HepG2 (cell line): ENCODE measurements around the gene C10orf143. TPM values are rescaled to one million over a fixed set of nuclear protein-coding genes. Genes with fewer than 3 reads are reported as not detected.

Experiments
- BRD4 ChIP-seq: sonication (generic); formaldehyde crosslinking; IDR thresholded peaks from 2 replicates; pipeline ENCODE4 v1.4.0; 2020; ENCODE audit warnings: missing genetic modification reagents
- CHD2 ChIP-seq: IDR thresholded peaks from 2 replicates; pipeline ENCODE4 v1.6.1; 2011; ENCODE audit warnings: low read depth, low read length, improper control_type of control experiment
- HMGA1 ChIP-seq: sonication (generic); formaldehyde crosslinking; conservative IDR thresholded peaks from 2 replicates; pipeline ENCODE4 v1.4.0; 2020; ENCODE audit warnings: missing genetic modification reagents
- HMGXB4 ChIP-seq, 2 experiments: sonication (generic) in 1 of 2; formaldehyde crosslinking in 1 of 2; IDR thresholded peaks; 2 replicates each; pipeline versions ENCODE4 v1.4.0 to v1.6.1; 2018 to 2020; ENCODE audit warnings: missing genetic modification reagents in 2 of 2, borderline replicate concordance in 1 of 2, low read depth in 1 of 2, mild to moderate bottlenecking in 1 of 2, missing biosample characterization in 1 of 2
- MED1 ChIP-seq: sonication (generic); formaldehyde crosslinking; IDR thresholded peaks from 2 replicates; pipeline ENCODE4 v1.4.0; 2020; ENCODE audit warnings: missing genetic modification reagents
- MLXIP ChIP-seq: sonication (generic); formaldehyde crosslinking; IDR thresholded peaks from 2 replicates; pipeline ENCODE4 v1.9.0; 2021; ENCODE audit warnings: missing genetic modification reagents, borderline replicate concordance
- MYNN ChIP-seq: sonication (generic); formaldehyde crosslinking; IDR thresholded peaks from 2 replicates; pipeline ENCODE4 v1.4.0; 2020; ENCODE audit warnings: mild to moderate bottlenecking, low read depth, missing genetic modification reagents
- NFE2L1 ChIP-seq: sonication (generic); formaldehyde crosslinking; IDR thresholded peaks from 2 replicates; pipeline ENCODE4 v1.4.0; 2020; ENCODE audit warnings: missing genetic modification reagents, mild to moderate bottlenecking, borderline replicate concordance
- SAFB2 ChIP-seq: sonication (generic); formaldehyde crosslinking; IDR thresholded peaks from 2 replicates; pipeline ENCODE4 v1.5.1; 2020; ENCODE audit warnings: missing genetic modification reagents, low read depth, mild to moderate bottlenecking, borderline replicate concordance
- SNAI1 ChIP-seq: sonication (generic); formaldehyde crosslinking; IDR thresholded peaks from 2 replicates; pipeline ENCODE4 v1.5.0; 2020; ENCODE audit warnings: mild to moderate bottlenecking, missing genetic modification reagents, borderline replicate concordance
- XRCC5 ChIP-seq: fragments of 200-400 bp; formaldehyde crosslinking; optimal IDR thresholded peaks from 2 replicates; pipeline ENCODE3; 2017; ENCODE audit warnings: mild to moderate bottlenecking, low read length
- ZEB1 ChIP-seq: IDR thresholded peaks from 2 replicates; pipeline ENCODE4 v1.6.1; 2012; ENCODE audit warnings: mild to moderate bottlenecking, low read depth, inconsistent platforms; ENCODE audit not compliant: insufficient replicate concordance
- ZMAT3 ChIP-seq: sonication (generic); formaldehyde crosslinking; conservative IDR thresholded peaks from 2 replicates; pipeline ENCODE4 v1.7.0; 2021; ENCODE audit warnings: missing genetic modification reagents
- ZNF143 ChIP-seq: sonication (generic); formaldehyde crosslinking; IDR thresholded peaks from 2 replicates; pipeline ENCODE4 v1.4.0; 2020; ENCODE audit warnings: missing genetic modification reagents
- ZNF30 ChIP-seq: sonication (generic); formaldehyde crosslinking; IDR thresholded peaks from 2 replicates; pipeline ENCODE4 v1.5.0; 2020; ENCODE audit warnings: mild to moderate bottlenecking, missing genetic modification reagents
- ZNF329 ChIP-seq: sonication (generic); formaldehyde crosslinking; IDR thresholded peaks from 2 replicates; pipeline ENCODE4 v1.9.0; 2021; ENCODE audit warnings: low read depth, mild to moderate bottlenecking, missing genetic modification reagents
- ZNF562 ChIP-seq: sonication (generic); formaldehyde crosslinking; IDR thresholded peaks from 2 replicates; pipeline ENCODE4 v1.8.0; 2022; ENCODE audit warnings: missing genetic modification reagents, borderline replicate concordance
- ZNF577 ChIP-seq: sonication (generic); formaldehyde crosslinking; IDR thresholded peaks from 2 replicates; pipeline ENCODE4 v1.4.0; 2020; ENCODE audit warnings: mild to moderate bottlenecking, low read depth, missing genetic modification reagents, borderline replicate concordance
- ZNF800 ChIP-seq: sonication (generic); formaldehyde crosslinking; IDR thresholded peaks from 2 replicates; pipeline ENCODE4 v1.4.0; 2020; ENCODE audit warnings: missing genetic modification reagents
- ZUFSP ChIP-seq: sonication (generic); formaldehyde crosslinking; IDR thresholded peaks from 2 replicates; pipeline ENCODE4 v1.9.0; 2021; ENCODE audit warnings: missing genetic modification reagents, mild to moderate bottlenecking, borderline replicate concordance
- polyA plus RNA-seq, 8 experiments: library from polyadenylated mRNA; depleted of rRNA in 3 of 8; stranded (reverse) in 7 of 8; unstranded in 1 of 8; fragments of >200 nt; fragmentation: Illumina TruSeq in 4 of 8; extraction: Trizol in 4 of 8; gene quantifications; 2 replicates each; pipeline versions ENCODE4 v1.2.1 to v1.2.3, GENCODE V29; 2011 to 2016; ENCODE audit warnings: low read depth in 4 of 8, missing spikeins in 1 of 8, mixed read lengths in 1 of 8; ENCODE audit not compliant: insufficient read depth in 1 of 8
- total RNA-seq, 5 experiments: library from RNA; depleted of rRNA; stranded (reverse); fragments of >200 nt; fragmentation: Illumina TruSeq; extraction: Trizol; gene quantifications; 2 replicates each; pipeline ENCODE4 v1.2.3, GENCODE V29; 2016; ENCODE audit warnings: low read depth in 1 of 5

C10orf143 gene
- total and polyA plus RNA-seq, 2 of the 13 experiments (the other 11 are each of a cell fraction or from before 2014, with no cell fraction given) = 0.21 to 0.91 TPM

GRCh38 chr10:130110246-130111112 lies at the start of gene C10orf143 (continued):
- TF ChIP-seq ZNF800 (CRISPR knock-in tag) = no peak; the same call in 1 of the 2 replicates
- TF ChIP-seq ZEB1 = no peak
- TF ChIP-seq MLXIP (CRISPR knock-in tag) = no peak
- TF ChIP-seq ZNF329 (CRISPR knock-in tag) = no peak; the same call in 1 of the 2 replicates
- 0 out of 2 replicates have a peak, but pooled peaks have one; percentile 30 for TF ChIP-seq ZNF30
- 0 out of 2 replicates have a peak, but pooled peaks have one; percentile 22 for TF ChIP-seq MED1 (CRISPR knock-in tag)
- TF ChIP-seq HMGA1 (CRISPR knock-in tag) = no peak
- no peak for TF ChIP-seq ZNF562 (CRISPR knock-in tag)
- TF ChIP-seq BRD4 = no peak
- TF ChIP-seq XRCC5 = peak; percentile 52
- no peak for TF ChIP-seq SNAI1 (CRISPR knock-in tag)
- TF ChIP-seq SAFB2 (CRISPR knock-in tag) = peak; percentile 56; the same call in 1 of the 2 replicates
- no peak for TF ChIP-seq ZNF577 (CRISPR knock-in tag)
- 0 out of 2 replicates have a peak, but pooled peaks have one; percentile 60 for TF ChIP-seq NFE2L1 (CRISPR knock-in tag)
- TF ChIP-seq MYNN (CRISPR knock-in tag) = no peak
- TF ChIP-seq ZNF143 (CRISPR knock-in tag) = no peak
- TF ChIP-seq HMGXB4 (CRISPR knock-in tag; IDR thresholded peaks at IDR 0.05; ENCODE audit: borderline replicate concordance in 1 of 2, low read depth in 1 of 2) = peak; percentile 12 to 54; a peak in 1 of 4 replicates
- peak; percentile 88 for TF ChIP-seq CHD2
- no peak; the same call in 1 of the 2 replicates for TF ChIP-seq ZMAT3 (CRISPR knock-in tag)
- no peak for TF ChIP-seq ZUFSP (CRISPR knock-in tag)
